Body of pancreas (tissue), 4 donors: ENCODE data around the gene YKT6. TPM values are rescaled to one million over a fixed set of nuclear protein-coding genes. Genes with fewer than 3 reads are reported as not detected.

Experiments used
- ATAC-seq: fragments of 150-250 bp; one replicate; pipeline ENCODE4 v1.9.1; 2016
- DNase-seq, 4 donors: peaks; one replicate each; pipeline ENCODE4 v3.0.0-alpha.2; 2019
- H3K27ac ChIP-seq, 4 donors: fragments of 200-600 bp; sonication (generic); 1 replicate in 3 of 4; 2 replicates in 1 of 4; pipeline versions ENCODE4 v1.5.1 to v1.6.1; 2016 to 2019; ENCODE audit warnings: mild to moderate bottlenecking in 1 of 4, mixed read lengths in 1 of 4, moderate library complexity in 1 of 4
- H3K27me3 ChIP-seq, 2 donors: fragments of 200-600 bp; sonication (generic); one replicate each; pipeline ENCODE4 v1.6.0; 2016; ENCODE audit warnings: mild to moderate bottlenecking in 1 of 2
- H3K36me3 ChIP-seq, 2 donors: fragments of 200-600 bp; sonication (generic); replicated peaks in 1 of 2; 2 replicates each; pipeline ENCODE4 v1.5.1; 2016; ENCODE audit warnings: low read depth in 2 of 2; ENCODE audit not compliant: insufficient read depth in 1 of 2
- H3K4me1 ChIP-seq: fragments of 200-600 bp; sonication (generic); one replicate; pipeline ENCODE4 v1.6.0; 2016
- H3K4me3 ChIP-seq, 2 donors: fragments of 200-600 bp; sonication (generic); 1 replicate in 1 of 2; 2 replicates in 1 of 2; pipeline ENCODE4 v1.5.1; 2016 to 2019
- H3K9me3 ChIP-seq, 3 donors: fragments of 200-600 bp; sonication (generic); 1 replicate in 2 of 3; 2 replicates in 1 of 3; pipeline ENCODE4 v1.5.1; 2016
- CTCF ChIP-seq, 7 experiments: fragments of 450-650 bp in 4 of 7; fragments of 200-600 bp in 3 of 7; sonication (generic) in 3 of 7; IDR thresholded peaks; one replicate each; pipeline ENCODE4 v1.5.1; 2016 to 2019; ENCODE audit warnings: antibody characterized with exemption in 7 of 7
- POLR2A ChIP-seq, 3 donors: fragments of 450-650 bp; IDR thresholded peaks; one replicate each; pipeline ENCODE4 v1.6.1; 2016; ENCODE audit warnings: antibody characterized with exemption in 3 of 3, mild to moderate bottlenecking in 2 of 3
- WGBS, 2 donors: methylation state at CpG; one replicate each; pipeline ENCODE4 v1.1.5; 2017; 5-methylcytosine and 5-hydroxymethylcytosine counted together
- intact Hi-C: fragments of 100-400 bp; cut with DNase I; formaldehyde crosslinking; loops from one replicate; pipeline ENCODE4 v1.15.1; 2023
- total RNA-seq, 2 donors: library from RNA; depleted of rRNA; stranded (reverse); fragments of >200 nt; gene quantifications; one replicate each; pipeline ENCODE4 v1.1.0, GENCODE V29; 2016

The YKT6 gene
- total RNA-seq, 2 donors from 2014 or later, result 37.6 to 55.4 TPM

GRCh38 chr7:44240983-44241510 lies 40.3 kb downstream of the YKT6 start:
- WGBS, 2 donors, result 15% methylated on average over 8 of the region's 10 CpGs; no CpG with 5 or more reads in 1 of the 2 donors
- TF ChIP-seq CTCF (IDR thresholded peaks at IDR 0.05) (peak; percentile 58 to 80 (median 75)), POLR2A (IDR thresholded peaks at IDR 0.05) (peak in 1 of 3 donors; percentile 28)
- H3K9me3 ChIP-seq, result no peaks in the 10 kb centered on the region
- no peaks in the 10 kb centered on the region for H3K27me3 ChIP-seq
- intact Hi-C loops, result loop anchor here (10.0 kb wide), 1 partner anchor 234 kb away; no protein-coding TSS in a partner anchor
- no peaks in the 10 kb centered on the region for H3K36me3 ChIP-seq
- H3K27ac ChIP-seq, result peak overlapping the region in 2 of 4 donors; percentile 33
- DNase-seq, result peak; percentile 80 to 89 (median 86)
- peaks cover 6% of the 10 kb centered on the region for H3K4me1 ChIP-seq
- H3K4me3 ChIP-seq, result no peak overlapping the region
- peak; percentile 96 for ATAC-seq

GRCh38 chr7:44242091-44242490 lies 41.3 kb downstream of the YKT6 start:
- ATAC-seq (no peak), DNase-seq (no peak)
- TF ChIP-seq CTCF (IDR thresholded peaks at IDR 0.05), result no peak
- TF ChIP-seq POLR2A (IDR thresholded peaks at IDR 0.05), result no peak
- H3K27me3 ChIP-seq, result no peaks in the 10 kb centered on the region
- intact Hi-C loops, result loop anchor here (10.0 kb wide), 1 partner anchor 233 kb away; no protein-coding TSS in a partner anchor
- H3K4me1 ChIP-seq, result peaks cover 6% of the 10 kb centered on the region
- no peaks in the 10 kb centered on the region for H3K9me3 ChIP-seq
- no peak overlapping the region for H3K4me3 ChIP-seq
- H3K27ac ChIP-seq, result no peak overlapping the region
- 76% methylated on average over 10 of the region's 10 CpGs; no CpG with 5 or more reads in 1 of the 2 donors for WGBS, 2 donors
- no peaks in the 10 kb centered on the region for H3K36me3 ChIP-seq

GRCh38 chr7:44244282-44244681 lies 43.5 kb downstream of the YKT6 start:
- intact Hi-C loops, result loop anchor here (10.0 kb wide), 1 partner anchor 231 kb away; no protein-coding TSS in a partner anchor
- peak in 2 of 7 experiments; percentile 10 to 20 for TF ChIP-seq CTCF (IDR thresholded peaks at IDR 0.05)
- no peak for TF ChIP-seq POLR2A (IDR thresholded peaks at IDR 0.05)
- no peak for ATAC-seq

GRCh38 chr7:44246396-44247113 lies 45.8 kb downstream of the YKT6 start:
- H3K27ac ChIP-seq, result no peak overlapping the region
- H3K9me3 ChIP-seq, result no peaks in the 10 kb centered on the region
- no peak for ATAC-seq
- H3K36me3 ChIP-seq, result no peaks in the 10 kb centered on the region
- intact Hi-C loops, result loop anchor here (10.0 kb wide), 1 partner anchor 228 kb away; no protein-coding TSS in a partner anchor
- H3K4me1 ChIP-seq, result peaks cover 1% of the 10 kb centered on the region
- 77 to 85% methylated on average over 6 to 7 of the region's 7 CpGs for WGBS, 2 donors
- DNase-seq, result no peak
- no peak for TF ChIP-seq CTCF (IDR thresholded peaks at IDR 0.05)
- TF ChIP-seq POLR2A (IDR thresholded peaks at IDR 0.05), result no peak
- H3K27me3 ChIP-seq, result no peaks in the 10 kb centered on the region
- H3K4me3 ChIP-seq, result no peak overlapping the region

More at GRCh38 chr7:44244282-44244681, 43.5 kb downstream of the YKT6 start:
- DNase-seq, result peak in 1 of 4 donors; percentile 30
- no peaks in the 10 kb centered on the region for H3K9me3 ChIP-seq
- 36 to 57% methylated on average over 5 to 8 of the region's 8 CpGs for WGBS, 2 donors
- H3K4me1 ChIP-seq, result peaks cover 6% of the 10 kb centered on the region
- no peaks in the 10 kb centered on the region for H3K36me3 ChIP-seq
- H3K27ac ChIP-seq, result no peak overlapping the region
- H3K4me3 ChIP-seq, result no peak overlapping the region
- H3K27me3 ChIP-seq, result no peaks in the 10 kb centered on the region
